HAP-1 (cell line): ENCODE results near the gene SYDE1.
A peak's percentile ranks its signal among the peaks of the same experiment; 100 is the strongest.

Experiments
- DNase-seq, 2 experiments: peaks; one replicate each; pipeline ENCODE4 v3.0.0-alpha.2; 2016 to 2020; ENCODE audit warnings: low spot score in 2 of 2
- H3K27me3 ChIP-seq: fragments of 250-450 bp; sonication (Bioruptor Pico); 2 replicates; pipeline ENCODE4 v1.5.1; 2020; ENCODE audit warnings: low read depth, mild to moderate bottlenecking, moderate library complexity
- H3K36me3 ChIP-seq: fragments of 250-450 bp; sonication (Bioruptor Pico); replicated peaks from 2 replicates; pipeline ENCODE4 v1.5.1; 2020; ENCODE audit warnings: mild to moderate bottlenecking
- H3K4me1 ChIP-seq: fragments of 250-450 bp; sonication (Bioruptor Pico); 2 replicates; pipeline ENCODE4 v1.5.1; 2020; ENCODE audit warnings: mild to moderate bottlenecking
- H3K4me3 ChIP-seq: fragments of 250-450 bp; sonication (Bioruptor Pico); 2 replicates; pipeline ENCODE4 v1.5.1; 2020; ENCODE audit warnings: mild to moderate bottlenecking, moderate library complexity
- H3K9me3 ChIP-seq: fragments of 250-450 bp; sonication (Bioruptor Pico); 2 replicates; pipeline ENCODE4 v1.5.1; 2020; ENCODE audit warnings: mild to moderate bottlenecking, moderate library complexity
- in situ Hi-C: fragments of 300-500 bp; cut with MboI; formaldehyde crosslinking; loops from 3 replicates; pipeline ENCODE4 v1.14.3; 2020; ENCODE audit warnings: low sequenced_read_pairs, inconsistent platforms, mixed read lengths

SYDE1 gene

DNA sequence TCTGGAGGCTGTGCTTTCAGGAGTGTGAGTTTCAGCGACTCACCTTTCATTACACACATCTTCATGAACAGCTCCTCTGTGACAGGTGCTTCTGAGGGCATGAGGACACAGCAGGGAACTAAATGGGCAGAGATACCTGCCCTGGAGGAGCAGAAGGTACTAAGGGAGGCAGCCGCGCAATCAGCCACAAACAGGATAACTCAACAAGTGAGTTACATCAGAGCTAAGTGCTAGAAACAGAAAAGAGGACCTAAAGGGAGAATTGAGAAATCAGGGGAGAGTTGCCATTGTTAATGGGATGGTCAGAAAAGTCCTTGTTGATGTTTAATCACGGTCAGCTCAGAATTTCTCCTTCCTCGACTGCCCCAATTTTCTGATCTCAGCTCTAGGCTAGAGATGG is 42.5 kb downstream of the SYDE1 start:
- H3K9me3 ChIP-seq: peaks cover 6% of the 10 kb centered on the region
- 0 out of 2 replicates have a peak, but pooled peaks cover 6% of the 10 kb centered on the region for H3K27me3 ChIP-seq
- DNase-seq: no peak
- in situ Hi-C loops: no loop called here
- no peaks in the 10 kb centered on the region for H3K36me3 ChIP-seq
- no peak overlapping the region for H3K4me3 ChIP-seq
- no peaks in the 10 kb centered on the region for H3K4me1 ChIP-seq

DNA sequence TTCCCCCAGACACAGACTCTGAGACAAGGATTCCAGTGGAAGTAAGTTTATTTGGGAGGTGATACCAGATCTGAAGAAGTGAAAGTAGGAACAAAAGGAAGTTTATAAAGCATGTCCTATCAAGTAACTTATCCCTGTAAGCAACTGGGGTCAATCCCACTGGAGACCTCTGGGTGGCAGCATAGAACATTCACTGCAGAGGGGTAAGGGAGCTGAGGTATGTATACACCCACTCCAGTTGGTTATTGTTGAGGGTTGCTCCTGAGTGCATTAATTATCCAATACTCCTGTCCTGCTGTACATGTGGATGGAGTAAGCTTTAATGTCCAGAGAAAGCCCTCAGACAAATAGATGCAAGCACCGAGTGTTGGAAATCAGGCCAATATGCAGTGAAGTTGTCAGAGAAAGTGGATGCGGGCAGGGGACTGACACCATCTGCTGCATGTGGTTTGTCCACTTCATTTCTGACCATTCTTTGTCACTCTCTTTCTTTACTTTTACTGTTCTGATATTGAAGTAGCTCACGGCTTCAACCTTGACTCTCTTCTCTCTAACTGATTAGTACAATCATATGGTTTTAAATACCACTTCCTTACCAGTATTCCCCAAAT is 46.9 kb downstream of the SYDE1 start:
- no peaks in the 10 kb centered on the region for H3K4me1 ChIP-seq
- H3K9me3 ChIP-seq: peaks cover 7% of the 10 kb centered on the region
- DNase-seq: peak; percentile 49 to 75
- no peak overlapping the region for H3K4me3 ChIP-seq
- in situ Hi-C loops: no loop called here
- no peaks in the 10 kb centered on the region for H3K36me3 ChIP-seq
- 0 out of 2 replicates have a peak, but pooled peaks cover 4% of the 10 kb centered on the region for H3K27me3 ChIP-seq

DNA sequence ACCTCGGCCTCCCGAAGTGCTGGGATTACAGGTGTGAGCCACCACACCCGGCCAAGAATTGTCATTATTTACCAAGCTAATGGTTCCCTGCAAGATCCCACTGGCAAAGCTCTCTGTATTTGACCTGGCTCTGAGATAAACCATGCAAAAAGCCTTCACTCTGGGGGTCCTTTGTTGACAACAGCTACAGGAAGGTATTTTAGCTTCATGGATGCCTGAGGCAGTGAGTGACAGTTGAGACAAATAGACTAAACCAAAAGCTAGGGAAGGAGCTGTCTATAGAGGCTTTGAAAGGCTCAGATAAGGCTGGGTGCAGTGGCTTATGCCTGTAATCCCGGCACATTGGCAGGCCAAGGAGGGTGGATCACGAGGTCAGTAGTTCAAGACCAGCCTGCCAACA is 48.1 kb downstream of the SYDE1 start:
- DNase-seq: no peak
- in situ Hi-C loops: no loop called here
- Histone ChIP-seq H3K36me3 (no peaks in the 10 kb centered on the region), H3K27me3 (no peaks in the 10 kb centered on the region), H3K4me1 (no peaks in the 10 kb centered on the region), H3K9me3 (peaks cover 7% of the 10 kb centered on the region), H3K4me3 (no peak overlapping the region)

DNA sequence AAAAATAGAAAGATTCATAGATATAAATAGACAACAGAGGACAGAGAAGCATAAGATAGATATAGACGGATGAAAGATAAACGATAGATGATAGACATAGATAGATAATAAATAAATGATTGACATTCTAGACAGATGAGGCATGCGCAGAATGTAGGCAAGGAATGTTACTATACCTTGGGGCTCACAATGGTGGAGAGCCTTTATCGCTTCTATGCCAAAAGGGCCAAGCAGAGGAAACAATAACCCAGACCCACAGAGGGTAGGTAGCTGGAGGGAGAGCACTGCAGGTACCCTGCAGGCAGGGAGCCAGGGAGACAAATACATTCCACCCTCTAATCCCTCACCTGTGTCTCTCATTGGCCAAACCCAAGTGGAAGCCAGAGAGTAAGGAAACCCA is 49.2 kb downstream of the SYDE1 start:
- in situ Hi-C loops: no loop called here
- no peaks in the 10 kb centered on the region for H3K4me1 ChIP-seq
- no peak overlapping the region for H3K4me3 ChIP-seq
- H3K27me3 ChIP-seq: no peaks in the 10 kb centered on the region
- no peak for DNase-seq
- H3K9me3 ChIP-seq: peaks cover 7% of the 10 kb centered on the region
- H3K36me3 ChIP-seq: peaks cover under 1% of the 10 kb centered on the region; the same call in 1 of the 2 replicates

DNA sequence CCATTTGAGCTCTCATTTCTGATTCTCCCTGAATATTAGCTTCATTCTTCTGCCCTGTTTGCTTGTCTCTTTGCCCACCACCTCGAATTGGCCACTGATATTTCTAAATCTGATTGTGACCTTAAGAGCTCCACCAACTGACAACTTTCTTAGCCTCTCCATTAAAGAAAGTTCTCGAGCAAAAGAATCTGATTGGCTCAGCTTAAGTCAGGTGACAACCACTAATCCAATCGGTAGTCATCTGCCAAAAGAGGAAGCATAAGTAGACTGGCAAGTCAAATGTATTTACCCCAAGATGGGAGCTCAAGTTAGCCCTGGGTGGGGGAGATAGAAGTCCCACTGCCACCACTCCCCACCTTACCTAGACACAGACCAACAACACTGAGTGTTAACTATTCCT is 52.0 kb downstream of the SYDE1 start:
- in situ Hi-C loops: no loop called here
- Histone ChIP-seq H3K36me3 (peaks cover 23% of the 10 kb centered on the region), H3K4me3 (no peak overlapping the region), H3K9me3 (peaks cover 4% of the 10 kb centered on the region), H3K4me1 (no peaks in the 10 kb centered on the region), H3K27me3 (no peaks in the 10 kb centered on the region)
- DNase-seq: no peak

DNA sequence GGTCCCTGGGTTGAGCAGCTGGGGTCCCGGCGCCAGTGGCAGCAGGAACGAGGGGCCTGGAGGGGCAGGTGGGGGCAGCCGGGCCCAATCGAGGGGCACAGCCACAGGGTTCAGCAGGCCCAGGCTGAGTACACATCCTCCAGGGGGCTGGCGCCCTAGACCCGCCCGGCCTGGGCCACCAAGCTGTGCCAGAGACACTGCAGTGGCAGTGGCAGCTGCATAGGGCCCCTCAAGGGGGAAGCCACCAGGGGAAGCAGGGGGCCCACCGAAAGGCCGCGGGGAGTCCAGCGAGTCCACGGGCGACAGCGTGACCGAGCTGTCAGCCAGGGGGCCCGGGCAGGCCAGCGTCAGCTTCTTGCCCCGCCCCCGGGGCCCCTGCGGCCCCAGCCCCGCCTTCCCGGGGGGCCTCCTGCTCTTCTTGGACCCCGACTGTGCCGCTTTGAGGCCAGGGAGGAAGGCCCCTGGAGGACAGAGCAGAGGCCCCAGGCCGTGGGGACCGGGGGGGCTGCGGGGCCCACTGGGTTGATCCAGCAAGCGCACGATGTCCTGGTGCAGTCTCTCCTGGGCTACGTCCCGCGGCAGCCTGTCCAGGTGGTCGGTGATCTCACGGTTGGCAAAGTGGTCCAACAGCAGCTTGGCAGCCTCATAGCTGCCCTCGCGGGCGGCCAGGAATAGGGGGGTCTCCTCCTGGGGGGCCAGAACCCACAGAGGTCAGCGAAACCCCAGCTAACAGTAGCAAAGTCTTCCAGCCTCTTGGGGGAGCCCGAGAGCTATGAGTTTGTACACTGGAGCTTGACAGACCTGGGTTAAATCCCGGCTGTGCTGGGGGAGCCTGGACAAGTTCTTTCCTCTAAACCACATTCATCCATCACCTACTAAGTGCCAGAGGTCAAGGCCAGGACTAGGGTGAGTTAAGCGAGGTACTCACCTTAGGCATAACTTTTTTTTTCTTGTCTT is 54.1 kb downstream of the SYDE1 start:
- peaks cover 44% of the 10 kb centered on the region for H3K36me3 ChIP-seq
- in situ Hi-C loops: no loop called here
- DNase-seq: peak; percentile 33 to 72

More for the DNA sequence above, 54.1 kb downstream of the SYDE1 start:
- Histone ChIP-seq H3K4me3 (no peak overlapping the region), H3K4me1 (no peaks in the 10 kb centered on the region), H3K27me3 (no peaks in the 10 kb centered on the region), H3K9me3 (peaks cover 4% of the 10 kb centered on the region)
